DOHH2 (cell line): ENCODE measurements around the gene CBLC.

Source experiments
- EZH2phosphoT487 ChIP-seq: fragments of 200-600 bp; sonication (generic); IDR thresholded peaks from 2 replicates; pipeline ENCODE4 v1.6.1; 2017; ENCODE audit warnings: borderline replicate concordance, mild to moderate bottlenecking, antibody characterized with exemption, low read length, moderate library complexity, mixed read lengths
- TF ChIP-seq, protein P1 (sequence below): fragments of 200-600 bp; sonication (generic); IDR thresholded peaks from one replicate; pipeline ENCODE4 v1.5.1; 2014; ENCODE audit warnings: antibody characterized with exemption, mild to moderate bottlenecking, low read depth, low read length; ENCODE audit not compliant: poor library complexity, severe bottlenecking

DNA sequence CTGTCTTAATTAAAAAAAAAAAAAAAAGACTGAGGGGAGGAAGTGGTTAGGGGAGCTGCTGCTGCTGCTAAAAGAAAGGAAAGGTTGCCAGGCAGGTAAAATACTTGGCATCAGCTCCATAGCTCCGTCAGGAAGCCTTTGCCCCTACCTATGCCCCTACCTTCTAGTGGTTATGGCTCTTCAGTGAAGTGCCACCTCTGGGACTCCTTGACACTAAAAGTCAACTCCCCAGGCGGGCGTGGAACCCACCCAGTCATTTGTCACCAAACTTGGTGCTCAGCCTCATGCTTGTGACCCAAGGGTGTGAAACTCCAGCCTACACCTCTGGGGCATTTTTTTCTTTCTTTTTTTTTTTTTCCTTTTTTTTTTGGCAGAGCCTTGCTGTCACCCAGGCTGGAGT is 63.5 kb downstream of the CBLC start:
- TF ChIP-seq, protein P1, sequence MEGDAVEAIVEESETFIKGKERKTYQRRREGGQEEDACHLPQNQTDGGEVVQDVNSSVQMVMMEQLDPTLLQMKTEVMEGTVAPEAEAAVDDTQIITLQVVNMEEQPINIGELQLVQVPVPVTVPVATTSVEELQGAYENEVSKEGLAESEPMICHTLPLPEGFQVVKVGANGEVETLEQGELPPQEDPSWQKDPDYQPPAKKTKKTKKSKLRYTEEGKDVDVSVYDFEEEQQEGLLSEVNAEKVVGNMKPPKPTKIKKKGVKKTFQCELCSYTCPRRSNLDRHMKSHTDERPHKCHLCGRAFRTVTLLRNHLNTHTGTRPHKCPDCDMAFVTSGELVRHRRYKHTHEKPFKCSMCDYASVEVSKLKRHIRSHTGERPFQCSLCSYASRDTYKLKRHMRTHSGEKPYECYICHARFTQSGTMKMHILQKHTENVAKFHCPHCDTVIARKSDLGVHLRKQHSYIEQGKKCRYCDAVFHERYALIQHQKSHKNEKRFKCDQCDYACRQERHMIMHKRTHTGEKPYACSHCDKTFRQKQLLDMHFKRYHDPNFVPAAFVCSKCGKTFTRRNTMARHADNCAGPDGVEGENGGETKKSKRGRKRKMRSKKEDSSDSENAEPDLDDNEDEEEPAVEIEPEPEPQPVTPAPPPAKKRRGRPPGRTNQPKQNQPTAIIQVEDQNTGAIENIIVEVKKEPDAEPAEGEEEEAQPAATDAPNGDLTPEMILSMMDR, result no peak
- TF ChIP-seq EZH2phosphoT487, result no peak
